ENCODE data around the gene HPCAL1. TPM values are rescaled to one million over a fixed set of nuclear protein-coding genes. Genes with fewer than 3 reads are reported as not detected.
A peak's percentile ranks its signal among the peaks of the same experiment; 100 is the strongest.

HPCAL1 gene
- total and polyA plus RNA-seq, 2 of the 4 experiments (the other 2 are of a cell fraction) = 8.2 to 33.7 TPM

DNA sequence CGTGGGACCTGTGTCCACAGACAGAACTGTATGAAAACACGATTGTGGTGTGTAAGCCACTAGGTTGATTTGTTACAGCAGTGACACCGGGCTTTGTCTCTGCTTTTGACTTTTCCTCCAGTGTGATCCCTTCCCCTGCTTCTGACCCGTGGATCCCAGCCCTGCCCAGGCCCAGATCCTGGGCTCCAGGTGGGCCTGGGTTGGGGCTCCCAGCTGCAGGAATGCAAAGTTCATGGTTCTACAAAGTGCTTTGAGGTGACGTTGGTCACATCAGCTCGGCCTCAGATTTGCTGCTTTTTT is 26.8 kb downstream of the HPCAL1 start:
- intact Hi-C loops (cut with micrococcal nuclease) (no loop called here), in situ Hi-C loops (cut with MboI; ENCODE audit: low sequenced_read_pairs) (no loop called here), dilution Hi-C loops (cut with HindIII; ENCODE audit: low sequenced_read_pairs, unreplicated experiment) (no loop called here)
- H2BK120ac ChIP-seq (ENCODE audit: low read depth, low read length) = no peak overlapping the region; the same call in 1 of the 2 replicates
- H4K8ac ChIP-seq (ENCODE audit: low read depth in 2 of 2, low read length in 2 of 2) = peak overlapping the region in 1 of 2 experiments; percentile 29; a peak in 1 of 4 replicates
- ATAC-seq (ENCODE audit: low read depth) (no peak), DNase-seq (no peak)
- H3K36me3 ChIP-seq (ENCODE audit: control insufficient read depth, insufficient read depth, low read length) = no peaks in the 10 kb centered on the region
- H3K18ac ChIP-seq (ENCODE audit: low read depth, low read length) = no peak overlapping the region
- no peak overlapping the region; the same call in 1 of the 2 replicates for H3K23ac ChIP-seq (ENCODE audit: low read depth, low read length)
- no peak overlapping the region for H4K5ac ChIP-seq (ENCODE audit: low read depth, low read length)
- H2BK5ac ChIP-seq (ENCODE audit: low read depth, low read length, poor library complexity, severe bottlenecking) = no peak overlapping the region
- no peak overlapping the region for H3K14ac ChIP-seq (replicated peaks; ENCODE audit: low read depth, low read length)
- H3K9me3 ChIP-seq (ENCODE audit: control insufficient read depth, insufficient read depth, low read length) = no peaks in the 10 kb centered on the region
- peak overlapping the region; percentile 10; the same call in 1 of the 2 replicates for H3K4ac ChIP-seq (ENCODE audit: low read depth, low read length)
- H4K91ac ChIP-seq (ENCODE audit: insufficient read depth, low read depth, low read length) = no peak overlapping the region
- H2BK20ac ChIP-seq (ENCODE audit: low read depth, low read length) = no peak overlapping the region
- H3K9ac ChIP-seq (ENCODE audit: low read depth, low read length) = no peak overlapping the region
- TF ChIP-seq BHLHE40 (IDR thresholded peaks at IDR 0.05; ENCODE audit: low read depth, low read length) = no peak
- BruUV-seq (replicated peaks) = no TSS peak
- no peak overlapping the region for H3K4me3 ChIP-seq (ENCODE audit: insufficient read depth, low read depth, low read length)
- H3K4me1 ChIP-seq (ENCODE audit: control insufficient read depth, insufficient read depth, low read length) = peaks cover 15% of the 10 kb centered on the region
- no peak overlapping the region; the same call in 2 of the 3 replicates for H2BK15ac ChIP-seq (ENCODE audit: low read depth, low read length)
- H3K9me1 ChIP-seq (ENCODE audit: insufficient read depth, low read length) = peaks cover 14% of the 10 kb centered on the region
- H3K27me3 ChIP-seq (ENCODE audit: control insufficient read depth, insufficient read depth, low read length) = no peaks in the 10 kb centered on the region
- peaks cover 12 to 62% of the 10 kb centered on the region in 2 experiments for H3K79me1 ChIP-seq (ENCODE audit: low read depth in 1 of 2, low read length in 2 of 2)
- no peak overlapping the region for H3K27ac ChIP-seq (ENCODE audit: insufficient read depth, low read length)
- CTCF ChIA-PET = no interaction called here
- POLR2A ChIA-PET (ENCODE audit: unreplicated experiment) = no interaction called here
- peaks cover 49% of the 10 kb centered on the region for H4K20me1 ChIP-seq (ENCODE audit: insufficient read depth, low read length)
- H2AFZ ChIP-seq (replicated peaks; ENCODE audit: low read length, poor library complexity) = no peak overlapping the region
- H3K56ac ChIP-seq (ENCODE audit: extremely low read depth, insufficient read depth, low read length) = no peak overlapping the region
- WGBS, 2 experiments (ENCODE audit: extremely low coverage in 2 of 2, insufficient read length in 1 of 2) = 87% methylated on average over 3 of the region's 6 CpGs; no CpG with 5 or more reads in 1 of the 2 experiments
- no peak overlapping the region for H3K4me2 ChIP-seq (ENCODE audit: low read depth, low read length)
- peak overlapping the region; percentile 21; the same call in 1 of the 2 replicates for H2AK5ac ChIP-seq (ENCODE audit: low read depth, low read length)
- H2AK9ac ChIP-seq (replicated peaks; ENCODE audit: low read depth, low read length, poor library complexity) = peak overlapping the region; percentile 42
